Measurements from ENCODE around the gene GRAMD1B.

The GRAMD1B gene

DNA sequence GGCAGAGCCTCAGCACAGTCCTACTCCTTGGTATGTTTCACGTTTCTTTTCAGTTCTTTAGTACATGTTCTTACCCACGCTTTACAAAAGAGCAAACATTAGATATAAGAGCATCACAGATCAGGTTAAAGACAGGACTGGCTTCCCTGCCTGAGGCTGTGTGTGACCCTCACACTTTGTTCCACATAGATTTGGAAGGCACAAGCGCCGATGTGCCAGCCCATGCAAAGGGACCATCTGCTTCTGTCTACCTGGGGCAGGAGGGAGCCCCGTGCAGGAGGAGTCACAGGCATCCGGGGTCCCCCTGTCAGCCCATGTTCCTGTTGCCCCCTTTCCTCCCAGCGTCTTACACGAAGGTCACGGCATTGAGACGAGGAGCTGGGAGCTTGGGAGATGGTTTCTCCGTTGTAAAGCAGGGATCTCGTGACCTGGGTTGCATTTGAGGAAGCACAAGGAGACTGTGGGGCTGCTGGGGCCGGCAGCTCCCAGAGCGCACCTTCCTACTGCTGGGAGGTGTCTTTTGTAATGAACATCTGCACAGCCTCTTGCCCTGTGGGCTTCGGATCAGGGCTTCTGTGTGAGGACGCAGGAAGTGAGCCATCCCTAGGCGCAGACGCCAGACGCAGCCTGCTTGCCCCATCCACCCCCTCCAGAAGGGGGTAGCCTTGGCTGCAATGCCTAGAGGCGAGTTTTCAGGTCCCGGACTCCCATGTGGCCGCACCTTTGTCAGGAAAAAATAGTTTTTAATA is 151.8 kb downstream of the GRAMD1B start:
- DNase-seq (ENCODE audit: low read depth) = no peak
- H3K4me3 ChIP-seq (ENCODE audit: low read depth, low read length) = no peak overlapping the region
- no peak for TF ChIP-seq CTCF (IDR thresholded peaks at IDR 0.05; ENCODE audit: low read depth, low read length)
- no peak for TF ChIP-seq POLR2A (IDR thresholded peaks at IDR 0.05; ENCODE audit: extremely low read depth, insufficient read length)
- TF ChIP-seq MYC (IDR thresholded peaks at IDR 0.05; ENCODE audit: low read depth, low read length) = no peak
- no peak for TF ChIP-seq MAX (IDR thresholded peaks at IDR 0.05; ENCODE audit: low read depth, low read length)

- no peak for DNase-seq (ENCODE audit: low read depth)
Observed at GRCh38 chr11:123582992-123583504, 153.0 kb downstream of the GRAMD1B start.

DNA sequence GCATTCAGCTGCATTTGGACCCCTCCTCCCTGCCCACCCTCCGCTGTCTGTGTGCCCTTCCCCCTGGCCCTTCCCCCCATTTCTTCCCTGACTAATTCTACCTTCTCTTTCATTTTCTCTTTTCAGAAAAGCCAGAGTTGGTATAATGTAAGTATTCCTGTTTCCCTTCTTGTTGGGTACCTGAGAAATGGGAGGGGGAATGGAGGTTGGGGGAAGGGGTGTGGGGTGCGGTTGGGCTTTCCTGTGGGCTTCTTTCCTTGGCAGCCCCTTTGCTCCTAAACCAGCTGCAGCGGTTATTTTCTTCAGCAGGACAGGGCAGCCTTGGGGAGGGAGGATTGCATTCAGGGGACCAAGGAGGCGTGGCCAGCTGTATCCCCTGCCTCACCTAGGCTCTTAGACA is 154.1 kb downstream of the GRAMD1B start:
- TF ChIP-seq MAX (IDR thresholded peaks at IDR 0.05; ENCODE audit: low read depth, low read length) = no peak
- no peak for TF ChIP-seq CTCF (IDR thresholded peaks at IDR 0.05; ENCODE audit: low read depth, low read length)
- TF ChIP-seq POLR2A (IDR thresholded peaks at IDR 0.05; ENCODE audit: extremely low read depth, insufficient read length) = no peak
- TF ChIP-seq MYC (IDR thresholded peaks at IDR 0.05; ENCODE audit: low read depth, low read length) = no peak
- H3K4me3 ChIP-seq (ENCODE audit: low read depth, low read length) = no peak overlapping the region
- no peak for DNase-seq (ENCODE audit: low read depth)

More at GRCh38 chr11:123582992-123583504, 153.0 kb downstream of the GRAMD1B start:
- TF ChIP-seq MAX (IDR thresholded peaks at IDR 0.05; ENCODE audit: low read depth, low read length) = no peak
- no peak for TF ChIP-seq POLR2A (IDR thresholded peaks at IDR 0.05; ENCODE audit: extremely low read depth, insufficient read length)
- no peak for TF ChIP-seq MYC (IDR thresholded peaks at IDR 0.05; ENCODE audit: low read depth, low read length)
- TF ChIP-seq CTCF (IDR thresholded peaks at IDR 0.05; ENCODE audit: low read depth, low read length) = no peak
- H3K4me3 ChIP-seq (ENCODE audit: low read depth, low read length) = no peak overlapping the region

GRCh38 chr11:123584737-123585136 is 154.7 kb downstream of the GRAMD1B start:
- DNase-seq (ENCODE audit: low read depth) = no peak
- H3K4me3 ChIP-seq (ENCODE audit: low read depth, low read length) = no peak overlapping the region
- TF ChIP-seq MAX (IDR thresholded peaks at IDR 0.05; ENCODE audit: low read depth, low read length) (no peak), MYC (IDR thresholded peaks at IDR 0.05; ENCODE audit: low read depth, low read length) (no peak), POLR2A (IDR thresholded peaks at IDR 0.05; ENCODE audit: extremely low read depth, insufficient read length) (no peak), CTCF (IDR thresholded peaks at IDR 0.05; ENCODE audit: low read depth, low read length) (no peak)

DNA sequence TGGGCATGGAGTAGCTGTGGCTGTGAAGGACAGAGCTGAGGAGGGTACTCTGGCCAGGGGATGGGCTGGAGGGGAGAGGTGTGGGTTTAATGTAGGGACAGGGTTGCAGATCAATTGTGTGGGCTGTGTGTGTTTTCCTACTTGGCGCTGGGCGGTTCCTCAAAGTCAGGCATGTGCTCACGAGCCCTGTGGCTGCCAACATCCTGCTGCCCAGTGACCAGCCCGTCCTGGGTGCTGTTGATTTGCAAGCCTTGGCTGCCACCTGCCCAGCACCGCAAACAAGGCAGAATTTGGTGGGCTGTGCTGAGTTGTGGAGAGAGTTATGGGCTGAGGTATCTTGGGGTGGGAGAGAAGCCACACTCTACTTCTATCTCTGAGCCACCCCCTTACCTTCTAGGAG is 155.1 kb downstream of the GRAMD1B start:
- TF ChIP-seq POLR2A (IDR thresholded peaks at IDR 0.05; ENCODE audit: extremely low read depth, insufficient read length) (no peak), MAX (IDR thresholded peaks at IDR 0.05; ENCODE audit: low read depth, low read length) (no peak), CTCF (IDR thresholded peaks at IDR 0.05; ENCODE audit: low read depth, low read length) (no peak), MYC (IDR thresholded peaks at IDR 0.05; ENCODE audit: low read depth, low read length) (no peak)
- no peak overlapping the region for H3K4me3 ChIP-seq (ENCODE audit: low read depth, low read length)
- no peak for DNase-seq (ENCODE audit: low read depth)
